Fibroblast of skin of scalp (primary cell): Measurements from ENCODE around the gene MEGF10.

Experiments
- DNase-seq: peaks from one replicate; pipeline ENCODE4 v3.0.0-alpha.2; 2013

Gene MEGF10

GRCh38 chr5:127441799-127442484, 151.3 kb downstream of the MEGF10 start:
- DNase-seq = peak; percentile 25

GRCh38 chr5:127444171-127444570, 153.6 kb downstream of the MEGF10 start:
- no peak for DNase-seq

- no peak for DNase-seq
These were observed 154.7 kb downstream of the MEGF10 start for GRCh38 chr5:127445328-127445727.

GRCh38 chr5:127446626-127447025, 156.0 kb downstream of the MEGF10 start:
- no peak for DNase-seq

- DNase-seq = peak; percentile 64
These were observed 157.2 kb downstream of the MEGF10 start for GRCh38 chr5:127447827-127448226.

- DNase-seq = no peak
These were observed 159.4 kb downstream of the MEGF10 start for GRCh38 chr5:127450046-127450445.

- DNase-seq = peak; percentile 26
These were observed 160.5 kb downstream of the MEGF10 start for GRCh38 chr5:127451096-127451495.

- DNase-seq = no peak
These were observed 162.0 kb downstream of the MEGF10 start for GRCh38 chr5:127452626-127453025.

- DNase-seq = no peak
These were observed 180.6 kb downstream of the MEGF10 start for GRCh38 chr5:127471211-127471610.

GRCh38 chr5:127472700-127473099, 182.1 kb downstream of the MEGF10 start:
- no peak for DNase-seq

GRCh38 chr5:127486471-127486870, 195.9 kb downstream of the MEGF10 start:
- no peak for DNase-seq

GRCh38 chr5:127492854-127493738, 202.5 kb downstream of the MEGF10 start:
- DNase-seq = peak; percentile 56

GRCh38 chr5:127498548-127498947, 208.0 kb downstream of the MEGF10 start:
- DNase-seq = no peak

- DNase-seq = no peak
These were observed 215.3 kb downstream of the MEGF10 start for GRCh38 chr5:127505905-127506304.

- no peak for DNase-seq
These were observed 216.0 kb downstream of the MEGF10 start for GRCh38 chr5:127506616-127507015.

- no peak for DNase-seq
These were observed 218.2 kb downstream of the MEGF10 start for GRCh38 chr5:127508644-127509373.
